ENCODE results near the gene PDCL2. TPM values are rescaled to one million over a fixed set of nuclear protein-coding genes. Genes with fewer than 3 reads are reported as not detected.

Gene PDCL2
- total and polyA plus RNA-seq, 9 of the 15 experiments (the other 6 are each of a cell fraction or from before 2014, with no cell fraction given), result 0.62 to 2.5 (median 1.2) TPM

DNA sequence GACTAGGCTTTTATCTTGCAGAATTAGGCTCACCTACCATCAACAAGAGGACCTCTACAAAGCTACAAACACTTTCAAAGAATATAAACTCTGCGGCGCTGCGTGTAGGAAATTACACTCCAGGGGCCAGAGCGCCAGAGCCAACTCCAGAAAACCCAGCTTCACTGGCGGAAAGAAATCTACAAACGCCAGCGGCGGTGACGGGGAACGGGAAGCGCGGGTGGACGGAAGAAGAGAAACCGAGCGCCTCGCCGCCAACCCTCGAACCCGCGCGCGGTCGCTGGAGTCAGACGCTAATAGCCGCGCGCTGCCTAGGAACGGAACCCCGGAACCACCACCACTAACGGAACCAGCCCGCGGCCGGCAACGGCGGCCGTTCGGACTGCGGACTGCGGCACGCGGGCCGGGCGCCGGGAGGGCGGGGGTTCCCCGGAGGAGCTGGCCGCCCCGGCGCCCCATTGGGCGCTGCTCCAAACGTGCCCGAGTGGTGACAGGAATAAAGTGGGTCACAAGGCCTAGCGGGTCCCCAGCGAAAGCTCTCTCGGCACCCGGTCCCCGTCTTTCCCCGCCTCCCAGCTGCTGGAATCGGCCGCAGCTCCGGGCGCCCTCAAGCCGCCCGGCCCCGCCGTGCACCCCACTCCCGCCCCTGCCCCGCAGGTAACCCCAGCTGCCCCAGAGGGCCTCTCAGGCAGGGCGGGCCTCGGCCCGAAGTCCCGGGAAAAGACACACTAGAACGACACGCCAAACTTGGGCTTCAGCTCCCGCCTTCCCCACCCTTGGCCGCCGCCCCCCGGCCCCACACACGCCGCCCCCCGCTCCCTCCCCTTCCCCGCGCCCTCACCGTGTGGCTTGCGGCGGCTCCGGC lies 46.2 kb downstream of the PDCL2 start (continued):
- TF ChIP-seq, protein P1, sequence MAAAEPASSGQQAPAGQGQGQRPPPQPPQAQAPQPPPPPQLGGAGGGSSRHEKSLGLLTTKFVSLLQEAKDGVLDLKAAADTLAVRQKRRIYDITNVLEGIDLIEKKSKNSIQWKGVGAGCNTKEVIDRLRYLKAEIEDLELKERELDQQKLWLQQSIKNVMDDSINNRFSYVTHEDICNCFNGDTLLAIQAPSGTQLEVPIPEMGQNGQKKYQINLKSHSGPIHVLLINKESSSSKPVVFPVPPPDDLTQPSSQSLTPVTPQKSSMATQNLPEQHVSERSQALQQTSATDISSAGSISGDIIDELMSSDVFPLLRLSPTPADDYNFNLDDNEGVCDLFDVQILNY (CRISPR knock-in tag; IDR thresholded peaks at IDR 0.05), result no peak
- TF ChIP-seq ZNF75A (CRISPR knock-in tag; IDR thresholded peaks at IDR 0.05) (no peak), KDM4B (IDR thresholded peaks at IDR 0.05; ENCODE audit: borderline replicate concordance in 2 of 2, low read depth in 1 of 2) (peak in 1 of 2 experiments; percentile 58; a peak in 1 of 4 replicates), NRF1 (conservative IDR thresholded peaks at IDR 0.05 in 1 of 2, IDR thresholded peaks at IDR 0.05 in 1 of 2) (peak; percentile 54 to 56), ZNF197 (CRISPR knock-in tag; IDR thresholded peaks at IDR 0.05; ENCODE audit: low read depth) (no peak), FOXM1 (IDR thresholded peaks at IDR 0.05; ENCODE audit: low read depth) (no peak), FOXM1 (CRISPR knock-in tag; IDR thresholded peaks at IDR 0.05; ENCODE audit: low read depth) (0 out of 2 replicates have a peak, but pooled peaks have one; percentile 40), ZNF778 (CRISPR knock-in tag; IDR thresholded peaks at IDR 0.05) (no peak), SETDB1 (IDR thresholded peaks at IDR 0.05; ENCODE audit: low read length) (no peak), HMG20A (CRISPR knock-in tag; conservative IDR thresholded peaks at IDR 0.05) (no peak), THAP12 (CRISPR knock-in tag; IDR thresholded peaks at IDR 0.05) (0 out of 2 replicates have a peak, but pooled peaks have one; percentile 7), SPI1 (IDR thresholded peaks at IDR 0.05; ENCODE audit: borderline replicate concordance, low read depth, low read length) (0 out of 2 replicates have a peak, but pooled peaks have one; percentile 26), ZFPM2 (CRISPR knock-in tag; IDR thresholded peaks at IDR 0.05) (no peak), HNRNPK (IDR thresholded peaks at IDR 0.05; ENCODE audit: low read depth, low read length, poor library complexity, severe bottlenecking) (no peak), TAF15 (IDR thresholded peaks at IDR 0.05; ENCODE audit: low read depth, low read length) (no peak), PHF8 (IDR thresholded peaks at IDR 0.05; ENCODE audit: borderline replicate concordance, low read length) (peak; percentile 45; the same call in 1 of the 2 replicates), XRCC3 (IDR thresholded peaks at IDR 0.05) (no peak)
- TF ChIP-seq, protein P2, sequence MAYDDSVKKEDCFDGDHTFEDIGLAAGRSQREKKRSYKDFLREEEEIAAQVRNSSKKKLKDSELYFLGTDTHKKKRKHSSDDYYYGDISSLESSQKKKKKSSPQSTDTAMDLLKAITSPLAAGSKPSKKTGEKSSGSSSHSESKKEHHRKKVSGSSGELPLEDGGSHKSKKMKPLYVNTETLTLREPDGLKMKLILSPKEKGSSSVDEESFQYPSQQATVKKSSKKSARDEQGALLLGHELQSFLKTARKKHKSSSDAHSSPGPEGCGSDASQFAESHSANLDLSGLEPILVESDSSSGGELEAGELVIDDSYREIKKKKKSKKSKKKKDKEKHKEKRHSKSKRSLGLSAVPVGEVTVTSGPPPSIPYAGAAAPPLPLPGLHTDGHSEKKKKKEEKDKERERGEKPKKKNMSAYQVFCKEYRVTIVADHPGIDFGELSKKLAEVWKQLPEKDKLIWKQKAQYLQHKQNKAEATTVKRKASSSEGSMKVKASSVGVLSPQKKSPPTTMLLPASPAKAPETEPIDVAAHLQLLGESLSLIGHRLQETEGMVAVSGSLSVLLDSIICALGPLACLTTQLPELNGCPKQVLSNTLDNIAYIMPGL (CRISPR knock-in tag; IDR thresholded peaks at IDR 0.05), result no peak
- TF ChIP-seq, protein P3, sequence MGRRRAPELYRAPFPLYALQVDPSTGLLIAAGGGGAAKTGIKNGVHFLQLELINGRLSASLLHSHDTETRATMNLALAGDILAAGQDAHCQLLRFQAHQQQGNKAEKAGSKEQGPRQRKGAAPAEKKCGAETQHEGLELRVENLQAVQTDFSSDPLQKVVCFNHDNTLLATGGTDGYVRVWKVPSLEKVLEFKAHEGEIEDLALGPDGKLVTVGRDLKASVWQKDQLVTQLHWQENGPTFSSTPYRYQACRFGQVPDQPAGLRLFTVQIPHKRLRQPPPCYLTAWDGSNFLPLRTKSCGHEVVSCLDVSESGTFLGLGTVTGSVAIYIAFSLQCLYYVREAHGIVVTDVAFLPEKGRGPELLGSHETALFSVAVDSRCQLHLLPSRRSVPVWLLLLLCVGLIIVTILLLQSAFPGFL (CRISPR knock-in tag; IDR thresholded peaks at IDR 0.05), result no peak
- TF ChIP-seq, protein P4, sequence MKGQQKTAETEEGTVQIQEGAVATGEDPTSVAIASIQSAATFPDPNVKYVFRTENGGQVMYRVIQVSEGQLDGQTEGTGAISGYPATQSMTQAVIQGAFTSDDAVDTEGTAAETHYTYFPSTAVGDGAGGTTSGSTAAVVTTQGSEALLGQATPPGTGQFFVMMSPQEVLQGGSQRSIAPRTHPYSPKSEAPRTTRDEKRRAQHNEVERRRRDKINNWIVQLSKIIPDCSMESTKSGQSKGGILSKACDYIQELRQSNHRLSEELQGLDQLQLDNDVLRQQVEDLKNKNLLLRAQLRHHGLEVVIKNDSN (CRISPR knock-in tag; IDR thresholded peaks at IDR 0.05), result peak; percentile 35; the same call in 1 of the 2 replicates

Measured in K562 (cell line).